HG03575 (cell line): Measurements from ENCODE around the gene IMPA2.
"Not testable (repeated sequence)": the region's sequence is repeated elsewhere in the genome, so short reads cannot be mapped to it uniquely, and the experiment has no call there.

Experiments
- ATAC-seq: cut with Tn5 transposase; IDR thresholded peaks from one replicate; pipeline ENCODE4 v1.9.1; 2021; ENCODE audit not compliant: unreplicated experiment, insufficient number of reproducible peaks, low FRiP score; ENCODE audit errors: extremely low read depth

Gene IMPA2

DNA sequence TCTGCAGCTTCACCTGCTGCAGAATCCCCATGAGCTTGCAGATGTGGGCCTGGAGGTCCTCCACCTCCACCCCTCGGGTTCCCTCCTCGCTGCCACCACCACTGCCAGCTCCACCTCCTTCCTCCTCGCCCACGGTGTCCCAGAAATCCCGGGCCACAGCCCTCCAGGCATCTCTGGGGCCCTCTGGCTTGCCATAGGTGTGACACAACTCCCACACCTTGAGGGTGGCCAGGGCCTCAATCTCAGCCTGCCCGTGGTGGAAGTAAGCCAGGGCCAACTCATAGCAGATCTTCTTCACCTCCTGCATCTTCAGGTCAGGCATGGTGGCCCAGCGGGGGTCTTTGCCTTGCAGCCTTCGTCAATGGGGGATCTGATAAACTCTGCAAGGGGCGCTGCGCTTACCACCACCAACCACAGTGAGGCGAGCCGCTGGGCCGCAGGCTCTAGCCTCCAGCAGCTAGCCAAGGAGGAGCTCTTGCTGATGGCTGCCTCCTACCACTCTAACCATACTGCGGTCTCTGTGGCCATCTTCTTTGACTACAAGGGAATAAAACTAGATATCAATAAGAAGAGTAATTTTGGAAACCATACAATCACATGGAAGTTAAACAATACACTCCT lies 76.2 kb downstream of the IMPA2 start:
- no peak for ATAC-seq

DNA sequence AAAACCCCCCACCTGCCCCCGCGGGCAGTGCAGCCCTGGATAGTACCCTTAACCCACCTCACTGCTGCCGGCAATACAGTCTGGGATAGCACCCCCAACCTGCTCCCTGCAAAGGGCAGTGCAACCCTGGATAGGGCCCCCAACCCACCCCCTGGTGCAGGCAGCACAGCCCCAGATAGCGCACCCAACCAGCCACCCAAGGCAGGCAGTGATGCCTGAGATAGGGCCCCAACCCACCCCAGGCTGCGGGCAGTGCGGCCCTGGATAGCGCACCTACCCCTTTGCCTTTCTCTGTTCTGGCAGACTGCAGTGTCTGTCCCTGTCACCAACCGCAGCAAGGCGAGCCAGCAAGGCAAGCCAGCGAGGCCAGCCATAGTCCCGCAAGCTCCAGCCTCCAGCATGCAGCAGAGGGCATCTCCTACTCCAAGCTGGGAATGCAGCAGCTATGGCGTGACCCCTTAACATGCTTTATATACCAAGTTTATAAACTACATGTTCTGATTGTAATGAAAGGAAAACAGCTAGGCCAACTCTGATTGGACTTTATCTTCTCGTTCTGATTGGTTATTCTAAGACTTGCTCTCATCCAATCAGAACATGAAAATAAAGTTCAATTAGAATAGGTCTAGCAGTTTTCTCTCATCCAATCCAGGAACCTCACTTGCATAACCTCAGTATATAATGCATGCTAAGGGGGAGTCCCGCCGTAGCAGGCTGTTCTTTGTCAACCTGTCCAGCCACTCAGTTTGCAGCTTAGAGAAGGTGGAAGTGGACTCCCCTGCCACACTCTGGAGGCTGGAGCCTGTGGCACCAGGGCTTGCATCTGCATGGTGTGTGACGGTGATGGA lies 78.3 kb downstream of the IMPA2 start:
- no peak for ATAC-seq

DNA sequence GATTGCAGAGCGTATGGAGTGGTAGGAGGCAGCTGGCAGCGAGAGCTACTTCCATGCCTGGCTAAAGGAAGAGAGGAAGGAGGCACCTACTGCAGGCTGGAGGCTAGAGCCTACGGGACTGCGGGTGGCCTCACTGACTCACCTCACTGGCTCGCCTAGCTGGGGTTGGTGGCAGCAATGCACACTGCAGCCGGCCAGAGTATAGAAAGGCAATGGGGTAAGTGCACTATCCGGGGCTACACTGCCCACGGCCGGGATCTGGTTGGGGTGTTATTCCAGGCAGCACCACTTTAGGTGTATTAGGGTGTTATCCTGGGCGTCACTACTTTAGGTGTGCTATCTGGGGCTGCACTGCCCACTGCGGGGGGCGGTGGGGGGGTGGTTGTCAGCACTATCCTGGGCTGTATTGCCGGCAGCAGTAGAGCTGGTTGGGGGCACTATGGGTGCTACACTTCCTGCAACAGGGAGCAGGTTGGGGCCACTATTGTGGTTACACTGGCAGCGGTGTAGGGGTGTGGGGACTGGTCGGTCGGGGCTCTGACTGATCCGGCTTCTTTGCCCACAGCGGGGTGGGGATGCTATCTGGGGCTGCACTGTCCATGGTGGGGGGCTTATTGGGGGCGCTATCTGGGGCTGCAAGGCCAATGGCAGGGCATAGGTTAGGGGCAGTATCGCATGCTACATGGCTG lies 79.0 kb downstream of the IMPA2 start:
- no peak for ATAC-seq

DNA sequence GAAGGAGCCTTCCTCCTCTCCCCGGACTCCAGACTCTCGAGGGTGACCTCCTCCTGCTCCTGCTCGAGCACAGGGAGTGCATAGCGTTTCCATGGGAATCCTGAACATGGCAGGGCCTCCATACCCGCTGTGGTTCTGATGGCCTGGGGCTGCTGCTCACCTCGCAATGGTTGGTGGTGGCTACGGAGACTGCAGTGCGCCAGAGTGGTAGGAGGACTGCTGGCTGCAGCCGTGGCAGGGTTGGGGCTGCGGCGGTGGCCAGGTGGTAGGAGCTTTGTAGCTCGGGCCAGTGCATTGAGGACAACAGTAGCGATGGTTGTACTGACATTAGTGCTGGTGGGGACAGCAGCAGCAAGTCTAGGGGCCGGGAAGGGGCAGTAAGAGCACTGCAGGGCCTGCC lies 80.4 kb downstream of the IMPA2 start:
- ATAC-seq = no peak

DNA sequence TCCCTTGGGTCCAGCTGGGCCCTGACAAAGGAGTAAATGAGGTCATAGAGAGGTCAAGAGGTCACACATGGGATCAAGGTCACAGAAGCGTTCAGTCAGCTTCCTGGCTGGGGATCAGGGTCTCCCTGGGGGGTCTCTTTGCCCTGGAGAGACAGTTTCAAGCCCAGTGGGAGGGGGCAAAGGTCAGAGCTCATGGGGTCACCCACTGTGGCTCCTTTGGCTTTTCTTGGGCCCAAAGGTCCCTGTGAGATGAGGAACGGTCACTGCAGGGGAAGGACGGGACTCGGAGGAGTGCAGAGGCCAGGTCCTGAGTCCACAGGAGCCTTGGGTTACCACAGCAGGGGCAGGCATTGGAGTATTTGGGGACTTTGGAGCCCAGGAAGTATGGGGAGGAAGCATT lies 81.7 kb downstream of the IMPA2 start:
- no peak for ATAC-seq

DNA sequence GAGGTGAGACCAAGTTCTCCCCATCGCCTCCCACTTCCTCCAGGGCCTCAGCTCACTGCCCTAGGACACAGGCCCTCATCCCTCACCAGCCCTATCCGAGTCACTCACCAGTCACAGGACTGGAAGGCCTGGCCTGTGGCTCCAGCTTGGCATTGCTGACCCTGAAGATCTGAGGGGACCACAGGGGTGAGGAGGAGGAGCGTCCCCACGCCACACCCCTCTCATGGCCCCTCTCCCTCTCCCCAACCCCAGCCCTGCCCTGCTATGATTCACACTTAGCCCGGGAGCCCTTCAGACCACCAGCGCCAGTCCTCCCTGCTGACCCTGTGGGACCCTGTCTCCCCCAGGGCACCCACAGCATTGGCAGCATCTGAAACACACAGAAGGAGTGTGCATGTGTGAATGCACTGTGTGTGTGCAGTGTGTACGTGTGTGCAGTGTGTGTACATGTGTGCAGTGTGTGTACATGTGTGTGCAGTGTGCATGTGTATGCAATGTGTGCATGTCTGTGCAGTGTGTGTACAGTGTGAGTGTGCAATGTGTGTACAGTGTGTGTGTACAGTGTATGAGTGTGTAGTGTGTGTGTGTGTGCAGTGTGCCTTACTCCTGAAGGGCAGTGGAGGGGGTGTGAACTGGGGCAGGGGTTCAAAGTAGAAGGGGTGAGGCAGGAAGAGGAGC lies 82.9 kb downstream of the IMPA2 start:
- ATAC-seq = no peak

DNA sequence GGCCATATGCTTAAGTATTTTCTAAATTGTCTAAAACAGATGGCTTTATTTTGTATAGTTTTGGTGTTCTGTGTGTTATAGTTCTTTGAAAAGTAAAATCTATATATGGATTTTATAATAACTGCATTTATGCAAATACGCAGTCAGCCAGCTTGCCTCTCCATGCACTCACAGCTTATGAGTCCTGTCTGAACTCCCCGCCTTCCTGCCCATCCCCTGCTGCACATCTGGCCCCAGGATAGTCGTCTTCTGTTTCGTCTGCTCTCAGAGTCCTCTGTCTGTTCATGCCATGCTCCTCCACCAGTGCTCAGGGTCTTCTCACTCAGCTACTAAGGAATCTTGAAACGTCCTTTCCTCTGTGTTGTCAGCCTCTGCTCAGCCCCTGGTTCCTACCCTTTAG lies 84.1 kb downstream of the IMPA2 start:
- no peak for ATAC-seq

DNA sequence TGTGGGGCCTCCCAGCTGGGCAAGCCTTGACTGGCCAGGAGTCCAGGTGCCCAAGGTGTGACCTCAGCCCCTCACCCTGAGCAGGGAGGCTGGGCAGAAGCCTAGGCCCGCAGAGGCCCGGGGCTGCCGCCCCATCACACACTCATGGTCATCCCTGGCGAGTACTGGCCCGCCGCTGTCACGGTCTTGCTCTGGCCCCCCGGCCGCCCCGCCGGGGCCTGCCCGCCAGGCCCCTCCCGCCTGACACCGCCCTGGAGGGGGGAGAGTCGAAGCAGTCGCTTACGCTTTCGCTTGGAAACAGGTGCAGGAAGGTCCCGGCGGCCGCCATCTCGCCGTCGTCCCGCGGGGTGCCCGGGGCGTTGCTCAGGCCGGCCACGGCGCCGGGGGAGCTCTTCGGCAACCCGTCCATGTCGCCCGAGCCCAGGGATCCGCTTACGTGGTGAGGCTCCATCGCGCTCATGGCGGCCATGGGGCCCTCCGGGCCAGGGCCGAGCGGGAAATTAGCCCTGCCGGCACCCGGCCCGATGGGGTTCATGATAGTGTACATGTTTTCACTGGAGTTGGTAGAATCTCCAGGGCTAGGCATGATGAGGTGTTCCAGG lies 85.7 kb downstream of the IMPA2 start:
- ATAC-seq = no peak

DNA sequence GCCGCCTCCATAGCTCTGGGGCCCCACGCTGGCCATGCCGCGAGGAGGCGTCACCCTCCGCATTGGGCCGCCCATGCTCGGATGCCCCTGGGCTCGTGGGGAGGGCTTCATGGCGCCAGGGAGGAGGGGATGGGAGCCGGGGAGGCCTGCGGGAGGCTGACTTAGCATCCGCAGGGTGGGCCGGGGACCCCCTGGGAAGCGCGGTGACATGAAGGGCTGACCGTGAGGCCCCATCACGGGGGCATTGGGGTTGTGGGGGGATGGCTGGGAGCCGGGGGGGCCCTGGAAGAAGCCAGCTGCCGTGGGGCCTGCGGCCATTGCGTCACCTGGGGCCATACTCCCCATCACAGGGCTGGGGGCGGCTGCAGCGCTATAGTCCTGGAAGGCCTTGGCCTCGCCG lies 86.4 kb downstream of the IMPA2 start:
- ATAC-seq = no peak

DNA sequence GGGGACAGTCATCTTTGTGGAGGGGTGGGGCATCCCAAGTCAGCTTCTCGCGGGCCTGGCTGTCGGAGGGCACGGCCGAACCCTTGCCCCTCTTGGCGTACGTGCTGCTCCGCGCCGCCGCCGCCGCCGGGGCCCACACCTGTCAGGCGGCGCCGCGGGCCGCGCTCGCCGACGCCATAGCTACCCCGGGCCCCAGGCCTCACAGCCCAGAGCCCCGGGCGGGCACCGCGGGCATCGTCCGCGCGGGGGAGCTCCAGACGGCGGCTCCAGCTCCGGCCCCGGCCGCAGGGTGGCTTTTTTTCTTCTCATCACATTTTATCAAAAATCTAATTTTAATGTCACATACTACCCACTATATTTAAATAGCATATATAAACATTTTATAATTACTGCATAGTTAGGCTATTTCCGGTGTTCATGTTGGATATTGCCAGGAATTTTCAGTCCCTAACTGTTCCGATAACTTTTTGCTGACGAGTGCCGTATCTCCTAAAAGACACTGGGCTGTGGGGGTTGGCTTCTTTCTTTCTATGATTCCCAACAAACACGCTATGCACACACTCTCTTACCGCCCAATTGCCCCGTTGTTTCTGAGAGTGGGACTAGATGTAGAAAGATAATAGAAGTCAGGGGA lies 87.1 kb downstream of the IMPA2 start:
- ATAC-seq = not testable (repeated sequence)

DNA sequence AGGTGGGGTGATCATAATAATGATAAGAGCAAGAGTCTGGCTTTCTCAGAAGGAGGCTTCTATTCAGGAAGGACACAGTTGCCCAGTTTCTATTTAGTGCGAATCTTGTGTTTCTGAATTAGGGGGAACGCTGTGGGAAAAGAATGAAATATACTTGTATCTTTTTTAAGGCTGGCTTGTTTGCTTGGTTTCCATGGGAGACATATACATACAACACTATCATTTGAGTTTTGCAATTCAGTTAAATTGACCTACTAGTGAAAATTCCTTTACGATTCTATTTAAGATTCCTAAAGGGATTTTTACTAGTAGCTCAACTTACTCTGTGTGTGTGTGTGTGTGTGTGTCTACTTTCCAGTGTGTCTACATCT lies 87.6 kb downstream of the IMPA2 start:
- no peak for ATAC-seq

DNA sequence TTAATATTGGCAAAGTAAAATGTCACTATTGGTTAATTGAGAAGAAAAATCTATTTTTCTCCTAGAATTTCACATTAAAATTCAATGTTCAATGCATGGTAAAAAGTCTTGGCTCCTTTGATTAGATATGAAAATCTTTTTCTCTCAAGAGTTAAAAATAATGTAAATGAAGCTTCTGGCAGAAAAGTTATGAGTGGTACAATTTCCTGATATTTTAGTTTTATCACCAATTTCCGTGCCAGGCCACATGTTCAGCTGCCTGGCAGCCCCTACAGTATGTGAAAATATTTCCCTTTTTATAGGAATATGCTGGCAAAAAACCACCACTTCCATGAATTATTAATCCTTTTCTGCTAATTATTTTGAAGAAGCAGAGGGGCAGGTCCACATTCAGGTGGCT lies 89.8 kb downstream of the IMPA2 start:
- not testable (repeated sequence) for ATAC-seq

DNA sequence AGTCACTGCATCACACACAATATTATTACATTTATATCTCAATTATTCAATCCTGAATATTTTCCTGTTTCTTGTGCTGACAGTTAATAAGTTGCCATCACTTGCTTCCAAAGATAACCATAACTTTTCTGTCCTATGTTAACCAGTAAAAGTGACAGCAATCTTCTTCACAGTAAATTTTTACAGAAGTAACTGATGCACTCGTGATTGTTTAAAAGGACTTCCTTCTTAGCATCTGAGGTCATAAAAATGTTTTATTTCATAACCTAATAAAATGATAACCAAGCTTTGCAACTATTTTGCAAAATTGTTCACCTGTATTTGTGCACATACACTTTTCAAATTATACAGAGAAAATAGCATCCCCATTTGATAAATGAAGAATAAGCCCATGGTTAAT lies 91.7 kb downstream of the IMPA2 start:
- no peak for ATAC-seq

DNA sequence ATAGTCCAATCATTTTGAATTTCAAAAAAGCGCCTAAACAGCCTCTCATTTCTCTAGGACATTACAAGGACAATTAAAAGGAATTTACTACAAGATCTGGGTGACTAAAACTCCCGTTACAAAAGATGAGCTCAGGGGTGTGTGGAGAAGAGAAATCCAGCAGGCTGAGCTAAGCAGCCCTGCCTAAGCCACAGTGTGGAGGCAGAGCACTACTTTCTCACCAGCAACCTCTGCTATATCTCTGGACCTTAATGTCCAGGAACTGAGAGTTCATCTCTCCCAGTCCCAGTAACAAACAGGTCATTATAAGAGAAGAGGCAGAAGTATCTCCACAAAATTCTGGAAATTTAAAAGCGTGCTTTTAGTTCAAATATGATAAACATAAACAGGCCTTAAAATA lies 93.4 kb downstream of the IMPA2 start:
- no peak for ATAC-seq

DNA sequence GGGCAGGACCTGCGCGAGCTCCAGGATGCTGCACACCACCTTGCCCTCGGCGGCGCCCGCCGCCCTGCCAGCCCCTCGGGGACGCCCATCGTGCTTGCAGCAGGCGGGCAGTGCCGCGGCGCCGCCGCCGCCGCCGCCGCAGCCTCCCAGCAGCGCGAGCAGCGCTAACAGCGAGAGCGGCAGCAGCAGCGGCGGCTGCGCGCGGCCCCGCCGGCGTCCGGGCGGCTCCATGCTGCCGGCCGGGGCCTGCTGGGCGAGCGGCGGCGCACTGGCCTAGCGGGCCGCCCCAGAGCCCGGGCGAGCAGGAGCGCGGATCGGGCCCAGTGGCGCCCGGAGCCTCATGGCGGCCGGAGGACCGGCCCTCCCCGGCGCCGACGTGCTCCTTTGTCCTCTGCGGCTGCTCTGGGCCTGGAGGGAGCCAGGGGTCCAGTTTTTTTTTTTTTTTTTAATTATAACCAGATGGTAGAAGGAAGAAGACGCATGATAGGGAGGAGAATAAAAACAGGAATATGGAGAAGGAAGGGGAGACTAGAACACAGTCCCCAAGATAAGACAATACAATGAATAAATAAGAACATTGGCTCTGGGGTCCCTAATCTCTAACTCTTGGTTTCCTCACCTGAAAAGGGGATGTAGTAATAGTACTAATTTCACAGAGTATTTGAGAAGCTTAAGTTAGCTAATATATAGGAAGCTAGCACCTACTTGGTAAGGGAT lies 95.3 kb downstream of the IMPA2 start:
- no peak for ATAC-seq

DNA sequence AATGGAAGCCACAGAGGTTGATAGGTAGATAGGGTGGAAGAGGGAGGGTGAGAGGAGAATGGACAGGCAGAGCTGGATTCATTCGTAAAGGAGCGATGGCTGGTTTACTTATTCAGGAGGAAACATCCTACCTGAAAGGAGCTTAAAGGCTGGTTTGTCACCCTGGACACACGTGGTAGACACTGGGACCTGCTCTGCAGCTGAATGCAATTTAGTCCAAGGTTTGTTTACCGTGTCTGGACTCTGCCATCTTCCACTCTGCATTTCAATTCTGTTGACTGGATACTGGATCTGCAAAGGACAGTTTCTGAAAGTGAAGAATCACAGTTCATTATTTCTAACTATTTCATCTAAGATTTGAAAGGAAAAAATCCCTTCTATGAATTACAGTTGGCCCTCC lies 96.7 kb downstream of the IMPA2 start:
- ATAC-seq = not testable (repeated sequence)

DNA sequence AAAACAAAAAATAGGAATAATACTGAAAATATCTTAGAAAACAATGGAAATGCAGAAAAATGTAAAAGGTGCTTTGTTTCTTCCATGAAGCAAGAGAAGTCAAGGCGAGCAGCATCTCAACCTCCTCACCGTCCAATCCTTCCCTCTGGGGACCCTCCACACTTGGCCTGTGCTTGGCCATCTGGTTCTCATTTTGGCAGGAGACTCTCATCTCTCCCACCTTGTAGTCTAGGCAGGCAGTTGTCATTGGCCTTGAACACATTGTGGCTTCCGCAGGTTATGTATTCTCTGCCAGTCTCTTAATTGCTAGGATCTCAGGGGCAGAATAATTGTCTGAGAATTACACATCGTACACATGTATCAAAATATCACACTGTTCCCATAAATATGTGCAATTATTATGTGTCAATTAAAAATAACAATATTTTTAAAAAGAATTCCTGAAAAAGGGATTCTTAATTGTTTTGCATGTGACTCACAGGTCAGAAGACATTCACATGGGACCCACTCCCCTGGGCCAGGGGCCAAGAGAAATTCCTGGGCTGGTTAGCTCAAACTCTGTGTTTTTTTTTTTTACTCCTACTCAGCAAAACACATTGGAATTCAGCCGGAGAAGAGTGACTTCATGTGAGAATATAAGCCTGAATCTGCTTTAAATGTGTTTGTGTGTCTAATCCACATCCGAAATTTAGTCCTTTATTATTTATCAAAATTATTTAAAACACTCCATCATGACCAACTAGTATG lies 98.4 kb downstream of the IMPA2 start:
- ATAC-seq = no peak
